Fibroblast of lung (primary cell): ENCODE data around the gene CSNK1G2. TPM values are rescaled to one million over a fixed set of nuclear protein-coding genes. Genes with fewer than 3 reads are reported as not detected.
"Not testable (repeated sequence)": the region's sequence is repeated elsewhere in the genome, so short reads cannot be mapped to it uniquely, and the experiment has no call there.

ENCODE experiments used
- DNase-seq, 2 donors: peaks; one replicate each; pipeline versions ENCODE4 v3.0.0 to v3.0.0-alpha.2; 2010; ENCODE audit warnings: low read depth in 2 of 2
- H2AFZ ChIP-seq: 2 replicates; pipeline ENCODE4 v1.5.1; 2012; ENCODE audit warnings: low read length, control low read depth, inconsistent platforms
- H3K27ac ChIP-seq: 2 replicates; pipeline ENCODE4 v1.5.1; 2011; ENCODE audit warnings: low read length, control low read depth; ENCODE audit not compliant: insufficient read depth
- H3K27me3 ChIP-seq: 2 replicates; pipeline ENCODE4 v1.5.1; 2011; ENCODE audit warnings: mild to moderate bottlenecking, low read length; ENCODE audit not compliant: control insufficient read depth, insufficient read depth
- H3K36me3 ChIP-seq: 2 replicates; pipeline ENCODE4 v1.5.1; 2011; ENCODE audit warnings: low read length; ENCODE audit not compliant: control insufficient read depth, insufficient read depth
- H3K4me1 ChIP-seq: 2 replicates; pipeline ENCODE4 v1.5.1; 2011; ENCODE audit warnings: low read length; ENCODE audit not compliant: control insufficient read depth, insufficient read depth; ENCODE audit errors: extremely low read depth
- H3K4me2 ChIP-seq: 2 replicates; pipeline ENCODE4 v1.5.1; 2011; ENCODE audit warnings: low read length, control low read depth; ENCODE audit not compliant: insufficient read depth; ENCODE audit errors: extremely low read depth
- H3K4me3 ChIP-seq, 4 experiments: fragments of 200-600 bp in 1 of 4; sonication (generic) in 1 of 4; replicated peaks in 1 of 4; 2 replicates each; pipeline ENCODE4 v1.5.1; 2011 to 2016; ENCODE audit warnings: low read length in 4 of 4, low read depth in 3 of 4, mild to moderate bottlenecking in 3 of 4, control low read depth in 2 of 4, inconsistent platforms in 1 of 4, mixed read lengths in 1 of 4; ENCODE audit not compliant: insufficient read depth in 1 of 4; ENCODE audit errors: control extremely low read depth in 1 of 4
- H3K79me2 ChIP-seq: 2 replicates; pipeline ENCODE4 v1.5.1; 2012; ENCODE audit warnings: mild to moderate bottlenecking, low read length, inconsistent platforms; ENCODE audit not compliant: control insufficient read depth, insufficient read depth
- H3K9ac ChIP-seq: 2 replicates; pipeline ENCODE4 v1.5.1; 2011; ENCODE audit warnings: mild to moderate bottlenecking, low read length, control low read depth; ENCODE audit not compliant: insufficient read depth
- H3K9me3 ChIP-seq: 2 replicates; pipeline ENCODE4 v1.5.1; 2012; ENCODE audit warnings: low read depth, low read length; ENCODE audit not compliant: control insufficient read depth, insufficient read depth
- H4K20me1 ChIP-seq: 2 replicates; pipeline ENCODE4 v1.5.1; 2011; ENCODE audit warnings: low read length; ENCODE audit not compliant: control insufficient read depth, insufficient read depth; ENCODE audit errors: extremely low read depth
- EZH2 ChIP-seq: IDR thresholded peaks from 2 replicates; pipeline ENCODE4 v1.5.1; 2012; ENCODE audit warnings: low read length, control low read depth, mild to moderate bottlenecking; ENCODE audit errors: missing control alignments
- polyA plus RNA-seq, 2 donors: library from polyadenylated mRNA; depleted of rRNA in 1 of 2; stranded (reverse) in 1 of 2; unstranded in 1 of 2; fragments of >200 nt; gene quantifications; 2 replicates each; pipeline ENCODE4 v1.2.1, GENCODE V29; 2011 to 2012; ENCODE audit warnings: missing spikeins in 1 of 2
- total RNA-seq: library from RNA; depleted of rRNA; stranded (reverse); fragments of >200 nt; gene quantifications from 2 replicates; pipeline ENCODE4 v1.2.1, GENCODE V29; 2014
- TF ChIP-seq, protein P1 (sequence below), 2 donors: IDR thresholded peaks in 1 of 2; conservative IDR thresholded peaks in 1 of 2; 1 replicate in 1 of 2; 2 replicates in 1 of 2; pipeline ENCODE4 v1.5.1; 2011 to 2012; ENCODE audit warnings: low read length in 2 of 2, control low read depth in 1 of 2, inconsistent platforms in 1 of 2, low read depth in 1 of 2, mild to moderate bottlenecking in 1 of 2

CSNK1G2 gene
- total and polyA plus RNA-seq, 2 donors (not counting 1 experiment from before 2014, with no cell fraction given): 21.2 to 58.6 TPM

DNA sequence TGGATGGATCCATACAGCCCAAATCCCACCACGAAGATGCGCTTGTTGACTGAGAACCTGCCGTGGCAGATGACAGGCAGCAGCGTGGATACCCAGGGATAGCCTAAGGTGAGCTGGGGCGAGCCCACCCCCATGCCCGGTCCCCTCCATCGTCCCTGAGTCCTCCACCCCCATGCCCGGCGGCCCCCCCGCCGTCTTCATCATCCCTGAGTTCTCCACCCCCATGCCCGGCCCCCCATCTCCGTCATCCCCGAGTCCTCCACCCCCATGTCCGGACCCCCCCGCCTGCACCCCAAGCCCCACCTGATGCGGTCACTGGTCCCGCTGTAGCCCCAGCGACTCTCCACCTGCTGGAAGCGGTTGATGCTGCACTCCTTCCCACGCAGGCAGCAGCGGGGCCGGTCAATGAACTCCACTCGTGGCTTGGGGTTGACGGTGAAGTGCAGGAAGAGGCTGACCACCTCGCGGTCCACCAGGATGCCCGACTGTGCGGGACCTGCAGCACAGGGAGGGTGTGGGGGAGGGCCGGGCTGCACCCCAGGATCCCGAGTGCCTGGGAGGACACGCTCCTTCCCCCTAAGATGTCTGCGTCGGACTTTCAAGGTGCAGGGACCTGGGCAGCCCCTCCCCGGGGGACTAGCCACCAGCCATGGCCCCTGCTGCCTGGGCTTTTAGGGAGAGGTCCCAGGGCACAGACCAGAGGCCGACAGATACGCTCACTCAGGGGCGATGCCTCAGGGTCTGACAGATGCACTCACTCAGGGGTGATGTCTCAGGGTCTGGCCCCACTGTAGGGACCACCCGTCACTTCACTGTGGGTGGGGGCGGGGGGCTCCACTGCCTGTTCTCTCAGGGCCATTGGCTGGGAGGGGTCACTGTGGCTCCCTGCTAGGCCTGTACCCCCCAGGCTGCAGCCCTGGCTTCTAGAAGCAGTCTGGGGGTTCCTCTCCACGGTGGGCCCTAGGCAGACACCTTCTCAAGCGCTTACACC is 46.5 kb downstream of the CSNK1G2 start:
- H3K9me3 ChIP-seq: no peaks in the 10 kb centered on the region
- DNase-seq: no peak

DNA sequence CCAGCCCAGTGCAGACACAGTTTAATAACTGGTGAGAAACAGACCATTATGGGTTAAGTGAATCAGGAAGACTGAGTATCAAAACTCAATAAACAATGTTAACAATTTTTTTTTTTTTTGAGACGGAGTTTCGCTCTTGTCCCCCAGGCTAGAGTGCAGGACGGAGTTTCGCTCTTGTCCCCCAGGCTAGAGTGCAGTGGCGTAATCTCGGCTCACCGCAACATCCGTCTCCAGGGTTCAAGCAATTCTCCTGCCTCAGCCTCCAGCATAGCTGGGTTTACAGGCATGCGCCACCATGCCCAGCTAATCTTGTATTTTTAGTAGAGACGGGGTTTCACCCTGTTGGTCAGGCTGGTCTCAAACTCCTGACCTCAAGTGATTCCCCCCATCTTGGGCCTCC is 47.5 kb downstream of the CSNK1G2 start:
- H3K27ac ChIP-seq, H3K9me3 ChIP-seq, H3K4me3 ChIP-seq, H2AFZ ChIP-seq, H3K27me3 ChIP-seq, H3K4me2 ChIP-seq, H3K79me2 ChIP-seq, H3K4me1 ChIP-seq, H4K20me1 ChIP-seq, DNase-seq, H3K9ac ChIP-seq: not testable (repeated sequence)
- H3K36me3 ChIP-seq: peaks cover 39% of the 10 kb centered on the region

More for the DNA sequence above, 46.5 kb downstream of the CSNK1G2 start:
- Histone ChIP-seq H3K4me3 (no peak overlapping the region), H3K27me3 (no peaks in the 10 kb centered on the region), H3K27ac (no peak overlapping the region), H2AFZ (no peak overlapping the region), H3K9ac (no peak overlapping the region), H4K20me1 (no peaks in the 10 kb centered on the region), H3K4me1 (no peaks in the 10 kb centered on the region), H3K4me2 (no peak overlapping the region), H3K79me2 (no peaks in the 10 kb centered on the region), H3K36me3 (peaks cover 38% of the 10 kb centered on the region)
- TF ChIP-seq, protein P1, sequence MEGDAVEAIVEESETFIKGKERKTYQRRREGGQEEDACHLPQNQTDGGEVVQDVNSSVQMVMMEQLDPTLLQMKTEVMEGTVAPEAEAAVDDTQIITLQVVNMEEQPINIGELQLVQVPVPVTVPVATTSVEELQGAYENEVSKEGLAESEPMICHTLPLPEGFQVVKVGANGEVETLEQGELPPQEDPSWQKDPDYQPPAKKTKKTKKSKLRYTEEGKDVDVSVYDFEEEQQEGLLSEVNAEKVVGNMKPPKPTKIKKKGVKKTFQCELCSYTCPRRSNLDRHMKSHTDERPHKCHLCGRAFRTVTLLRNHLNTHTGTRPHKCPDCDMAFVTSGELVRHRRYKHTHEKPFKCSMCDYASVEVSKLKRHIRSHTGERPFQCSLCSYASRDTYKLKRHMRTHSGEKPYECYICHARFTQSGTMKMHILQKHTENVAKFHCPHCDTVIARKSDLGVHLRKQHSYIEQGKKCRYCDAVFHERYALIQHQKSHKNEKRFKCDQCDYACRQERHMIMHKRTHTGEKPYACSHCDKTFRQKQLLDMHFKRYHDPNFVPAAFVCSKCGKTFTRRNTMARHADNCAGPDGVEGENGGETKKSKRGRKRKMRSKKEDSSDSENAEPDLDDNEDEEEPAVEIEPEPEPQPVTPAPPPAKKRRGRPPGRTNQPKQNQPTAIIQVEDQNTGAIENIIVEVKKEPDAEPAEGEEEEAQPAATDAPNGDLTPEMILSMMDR (conservative IDR thresholded peaks at IDR 0.05 in 1 of 2, IDR thresholded peaks at IDR 0.05 in 1 of 2; ENCODE audit: low read depth in 1 of 2, low read length in 2 of 2): no peak
- TF ChIP-seq EZH2: no peak

DNA sequence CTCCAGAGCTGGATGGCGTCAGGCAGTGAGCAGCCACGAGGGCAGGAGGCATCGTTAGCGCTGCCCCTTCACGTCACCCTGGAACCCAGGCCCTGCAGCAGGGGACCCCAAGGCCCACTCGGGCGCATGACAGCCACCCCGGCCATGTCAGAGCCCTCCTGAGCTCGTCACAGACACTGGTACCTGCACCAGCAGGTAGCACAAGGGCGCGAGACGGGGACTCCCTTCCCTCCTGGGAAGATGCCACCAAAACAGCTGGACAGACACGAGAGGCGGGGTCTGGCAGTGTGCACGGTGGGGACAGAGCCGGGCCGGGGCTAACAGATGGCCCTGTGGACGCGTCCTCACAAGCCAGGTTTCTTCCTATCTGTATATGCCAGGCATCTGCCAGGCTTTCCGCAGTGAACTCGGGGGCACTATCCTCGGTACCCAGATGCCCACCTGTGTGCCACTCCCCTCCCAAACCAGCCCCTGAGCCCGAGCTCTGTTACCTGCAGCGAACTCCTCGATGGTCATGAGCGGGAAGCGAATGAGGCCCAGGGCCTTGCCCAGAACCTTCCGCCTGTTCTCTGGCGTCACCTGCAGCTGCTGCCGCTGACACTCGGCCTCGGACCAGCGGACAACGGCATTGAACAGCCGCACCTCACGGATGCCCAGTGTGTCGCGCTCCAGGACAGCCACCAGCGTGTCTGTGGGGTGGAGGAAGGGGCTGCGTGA is 48.7 kb downstream of the CSNK1G2 start:
- no peak for TF ChIP-seq EZH2
- TF ChIP-seq, protein P1 (conservative IDR thresholded peaks at IDR 0.05 in 1 of 2, IDR thresholded peaks at IDR 0.05 in 1 of 2; ENCODE audit: low read depth in 1 of 2, low read length in 2 of 2): no peak
- no peaks in the 10 kb centered on the region for H3K4me1 ChIP-seq
- no peaks in the 10 kb centered on the region for H3K27me3 ChIP-seq
- no peak overlapping the region for H3K9ac ChIP-seq
- no peak overlapping the region for H3K4me2 ChIP-seq
- no peak for DNase-seq
- no peak overlapping the region for H3K27ac ChIP-seq
- no peak overlapping the region for H2AFZ ChIP-seq
- H3K79me2 ChIP-seq: no peaks in the 10 kb centered on the region
- H3K9me3 ChIP-seq: no peaks in the 10 kb centered on the region
- H3K4me3 ChIP-seq: no peak overlapping the region
- no peaks in the 10 kb centered on the region for H4K20me1 ChIP-seq
- H3K36me3 ChIP-seq: peaks cover 40% of the 10 kb centered on the region
